PC-9 (cell line): ENCODE measurements around the gene SSNA1. TPM values are rescaled to one million over a fixed set of nuclear protein-coding genes. Genes with fewer than 3 reads are reported as not detected.
A peak's percentile ranks its signal among the peaks of the same experiment; 100 is the strongest.

ENCODE experiments used
- BruUV-seq: library from RNA; stranded (reverse); fragments of 400-500 nt; replicated peaks from 2 replicates; lab custom pipeline; 2021; lab: Mats Ljungman, UMichigan
- CTCF ChIA-PET: fragments of 300-600 bp; sonication (Branson Sonifier 250); formaldehyde crosslinking; loops from one replicate; lab custom pipeline; 2022; ENCODE audit warnings: antibody characterized with exemption; lab: Charles Lee
- POLR2A ChIA-PET: fragments of 300-600 bp; sonication (Branson Sonifier 250); formaldehyde crosslinking; loops from one replicate; lab custom pipeline; 2022; ENCODE audit warnings: antibody characterized with exemption; ENCODE audit not compliant: unreplicated experiment; lab: Charles Lee
- DNase-seq, 2 experiments: peaks; one replicate each; pipeline versions ENCODE4 v3.0.0 to v3.0.0-alpha.2; 2015 to 2022; ENCODE audit warnings: mixed read lengths in 1 of 2
- H2AFZ ChIP-seq: fragments of 200-600 bp; sonication (generic); 2 replicates; pipeline ENCODE4 v1.8.1; 2017; ENCODE audit warnings: antibody characterized with exemption
- H3F3A ChIP-seq: fragments of 200-600 bp; sonication (generic); 2 replicates; pipeline ENCODE4 v1.8.1; 2017; ENCODE audit warnings: antibody characterized with exemption, mild to moderate bottlenecking, low read depth; ENCODE audit not compliant: insufficient read depth
- H3K27ac ChIP-seq: fragments of 200-600 bp; sonication (generic); 2 replicates; pipeline ENCODE4 v1.6.1; 2016; ENCODE audit warnings: mixed run types
- H3K27me3 ChIP-seq: fragments of 200-600 bp; sonication (generic); 2 replicates; pipeline ENCODE4 v1.6.1; 2016; ENCODE audit warnings: low read depth, mixed run types; ENCODE audit not compliant: insufficient read depth
- H3K36me3 ChIP-seq: fragments of 200-600 bp; sonication (generic); 2 replicates; pipeline ENCODE4 v1.6.1; 2016; ENCODE audit warnings: low read depth, mixed run types
- H3K4me1 ChIP-seq: fragments of 200-600 bp; sonication (generic); replicated peaks from 2 replicates; pipeline ENCODE4 v1.6.1; 2016; ENCODE audit warnings: mixed run types; ENCODE audit not compliant: insufficient read depth
- H3K4me2 ChIP-seq: fragments of 200-600 bp; sonication (generic); 2 replicates; pipeline ENCODE4 v1.6.1; 2017; ENCODE audit warnings: mixed run types
- H3K4me3 ChIP-seq: fragments of 200-600 bp; sonication (generic); 2 replicates; pipeline ENCODE4 v1.6.1; 2016; ENCODE audit warnings: mixed run types
- H3K79me2 ChIP-seq: fragments of 200-600 bp; sonication (generic); 2 replicates; pipeline ENCODE4 v1.6.1; 2017; ENCODE audit warnings: low read depth, mixed run types
- H3K9me2 ChIP-seq: fragments of 200-600 bp; sonication (generic); 2 replicates; pipeline ENCODE4 v1.8.1; 2017; ENCODE audit warnings: mild to moderate bottlenecking; ENCODE audit not compliant: insufficient read depth
- H3K9me3 ChIP-seq: fragments of 200-600 bp; sonication (generic); 2 replicates; pipeline ENCODE4 v1.8.1; 2016; ENCODE audit warnings: low read depth; ENCODE audit not compliant: insufficient read depth
- H4K20me1 ChIP-seq: fragments of 200-600 bp; sonication (generic); 2 replicates; pipeline ENCODE4 v1.8.1; 2017; ENCODE audit not compliant: insufficient read depth
- EZH2 ChIP-seq: fragments of 200-600 bp; sonication (generic); IDR thresholded peaks from 2 replicates; pipeline ENCODE4 v1.8.0; 2017; ENCODE audit warnings: antibody characterized with exemption, low read depth
- intact Hi-C: fragments of 100-400 bp; cut with micrococcal nuclease; formaldehyde crosslinking; loops from one replicate; pipeline ENCODE4 v1.10.0; 2022; ENCODE audit not compliant: unreplicated experiment
- total RNA-seq: library from RNA; stranded (reverse); gene quantifications from 2 replicates; pipeline ENCODE4 v1.2.3, GENCODE V29; 2021
- TF ChIP-seq, protein P1 (sequence below): fragments of 200-600 bp; sonication (generic); conservative IDR thresholded peaks from 2 replicates; pipeline ENCODE4 v1.6.1; 2017; ENCODE audit warnings: mixed run types, antibody characterized with exemption, mild to moderate bottlenecking, moderate library complexity

The SSNA1 gene
- total RNA-seq, 1 experiment from 2014 or later = 98.7 TPM

DNA sequence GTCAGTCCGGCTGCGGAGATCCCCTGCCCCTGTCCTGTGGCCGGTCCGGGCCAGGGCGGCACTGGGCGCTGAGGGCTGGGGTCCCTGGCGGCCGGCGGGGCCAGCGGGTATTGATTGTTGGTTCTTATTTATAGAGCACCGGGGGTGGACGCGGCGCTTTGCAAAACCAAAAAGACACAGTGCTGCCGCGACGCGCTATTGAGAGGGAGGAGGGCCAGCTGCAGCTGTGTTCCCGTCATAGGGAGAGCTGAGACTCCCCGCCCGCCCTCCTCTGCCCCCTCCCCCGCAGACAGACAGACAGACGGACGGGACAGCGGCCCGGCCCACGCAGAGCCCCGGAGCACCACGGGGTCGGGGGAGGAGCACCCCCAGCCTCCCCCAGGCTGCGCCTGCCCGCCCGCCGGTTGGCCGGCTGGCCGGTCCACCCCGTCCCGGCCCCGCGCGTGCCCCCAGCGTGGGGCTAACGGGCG is 21.2 kb upstream of the SSNA1 start:
- POLR2A ChIA-PET = no interaction called here

DNA sequence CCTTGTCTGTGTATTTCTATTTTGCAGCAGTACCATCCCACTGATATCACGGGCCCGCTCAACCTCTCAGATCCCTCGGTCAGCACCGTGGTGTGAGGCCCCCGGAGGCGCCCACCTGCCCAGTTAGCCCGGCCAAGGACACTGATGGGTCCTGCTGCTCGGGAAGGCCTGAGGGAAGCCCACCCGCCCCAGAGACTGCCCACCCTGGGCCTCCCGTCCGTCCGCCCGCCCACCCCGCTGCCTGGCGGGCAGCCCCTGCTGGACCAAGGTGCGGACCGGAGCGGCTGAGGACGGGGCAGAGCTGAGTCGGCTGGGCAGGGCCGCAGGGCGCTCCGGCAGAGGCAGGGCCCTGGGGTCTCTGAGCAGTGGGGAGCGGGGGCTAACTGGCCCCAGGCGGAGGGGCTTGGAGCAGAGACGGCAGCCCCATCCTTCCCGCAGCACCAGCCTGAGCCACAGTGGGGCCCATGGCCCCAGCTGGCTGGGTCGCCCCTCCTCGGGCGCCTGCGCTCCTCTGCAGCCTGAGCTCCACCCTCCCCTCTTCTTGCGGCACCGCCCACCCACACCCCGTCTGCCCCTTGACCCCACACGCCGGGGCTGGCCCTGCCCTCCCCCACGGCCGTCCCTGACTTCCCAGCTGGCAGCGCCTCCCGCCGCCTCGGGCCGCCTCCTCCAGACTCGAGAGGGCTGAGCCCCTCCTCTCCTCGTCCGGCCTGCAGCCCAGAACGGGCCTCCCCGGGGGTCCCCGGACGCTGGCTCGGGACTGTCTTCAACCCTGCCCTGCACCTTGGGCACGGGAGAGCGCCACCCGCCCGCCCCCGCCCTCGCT is 20.5 kb upstream of the SSNA1 start:
- Histone ChIP-seq H3K9me3 (no peaks in the 10 kb centered on the region), H2AFZ (no peak overlapping the region), H3K79me2 (no peaks in the 10 kb centered on the region), H4K20me1 (no peaks in the 10 kb centered on the region), H3K36me3 (no peaks in the 10 kb centered on the region), H3K4me3 (peak overlapping the region; percentile 75; the same call in 1 of the 2 replicates), H3K27ac (no peak overlapping the region), H3F3A (0 out of 2 replicates have a peak, but pooled peaks cover 5% of the 10 kb centered on the region), H3K9me2 (no peaks in the 10 kb centered on the region), H3K27me3 (no peaks in the 10 kb centered on the region), H3K4me2 (peak overlapping the region; percentile 99), H3K4me1 (peaks cover 6% of the 10 kb centered on the region; the same call in 1 of the 2 replicates)
- CTCF ChIA-PET = interaction anchor here (0.5 to 0.7 kb wide), 2 partner anchors 11 to 332 kb away, joined by 4 read pairs; no protein-coding TSS in a partner anchor
- POLR2A ChIA-PET = interaction anchor here (0.6 to 0.7 kb wide), 5 partner anchors 38 to 80 kb away, joined by 4 to 6 read pairs (median 4); no protein-coding TSS in a partner anchor
- DNase-seq = peak in 1 of 2 experiments; percentile 70
- BruUV-seq = no TSS peak
- intact Hi-C loops = loop anchor here (5.0 kb wide), 1 partner anchor 41 kb away; no protein-coding TSS in a partner anchor
- TF ChIP-seq EZH2 = no peak
- TF ChIP-seq, protein P1, sequence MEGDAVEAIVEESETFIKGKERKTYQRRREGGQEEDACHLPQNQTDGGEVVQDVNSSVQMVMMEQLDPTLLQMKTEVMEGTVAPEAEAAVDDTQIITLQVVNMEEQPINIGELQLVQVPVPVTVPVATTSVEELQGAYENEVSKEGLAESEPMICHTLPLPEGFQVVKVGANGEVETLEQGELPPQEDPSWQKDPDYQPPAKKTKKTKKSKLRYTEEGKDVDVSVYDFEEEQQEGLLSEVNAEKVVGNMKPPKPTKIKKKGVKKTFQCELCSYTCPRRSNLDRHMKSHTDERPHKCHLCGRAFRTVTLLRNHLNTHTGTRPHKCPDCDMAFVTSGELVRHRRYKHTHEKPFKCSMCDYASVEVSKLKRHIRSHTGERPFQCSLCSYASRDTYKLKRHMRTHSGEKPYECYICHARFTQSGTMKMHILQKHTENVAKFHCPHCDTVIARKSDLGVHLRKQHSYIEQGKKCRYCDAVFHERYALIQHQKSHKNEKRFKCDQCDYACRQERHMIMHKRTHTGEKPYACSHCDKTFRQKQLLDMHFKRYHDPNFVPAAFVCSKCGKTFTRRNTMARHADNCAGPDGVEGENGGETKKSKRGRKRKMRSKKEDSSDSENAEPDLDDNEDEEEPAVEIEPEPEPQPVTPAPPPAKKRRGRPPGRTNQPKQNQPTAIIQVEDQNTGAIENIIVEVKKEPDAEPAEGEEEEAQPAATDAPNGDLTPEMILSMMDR = no peak

More for the DNA sequence above, 21.2 kb upstream of the SSNA1 start:
- Histone ChIP-seq H3K4me3 (no peak overlapping the region), H3K9me2 (no peaks in the 10 kb centered on the region), H4K20me1 (no peaks in the 10 kb centered on the region), H3K4me1 (no peaks in the 10 kb centered on the region), H3K36me3 (no peaks in the 10 kb centered on the region), H3K27me3 (no peaks in the 10 kb centered on the region), H3K4me2 (peak overlapping the region; percentile 99; the same call in 1 of the 2 replicates), H3K27ac (no peak overlapping the region), H3K9me3 (no peaks in the 10 kb centered on the region), H3K79me2 (no peaks in the 10 kb centered on the region), H2AFZ (no peak overlapping the region), H3F3A (0 out of 2 replicates have a peak, but pooled peaks cover 5% of the 10 kb centered on the region)
- TF ChIP-seq, protein P1 = no peak
- no peak for TF ChIP-seq EZH2
- intact Hi-C loops = loop anchor here (5.0 kb wide), 1 partner anchor 40 kb away; no protein-coding TSS in a partner anchor
- no TSS peak for BruUV-seq
- CTCF ChIA-PET = no interaction called here
- no peak for DNase-seq

DNA sequence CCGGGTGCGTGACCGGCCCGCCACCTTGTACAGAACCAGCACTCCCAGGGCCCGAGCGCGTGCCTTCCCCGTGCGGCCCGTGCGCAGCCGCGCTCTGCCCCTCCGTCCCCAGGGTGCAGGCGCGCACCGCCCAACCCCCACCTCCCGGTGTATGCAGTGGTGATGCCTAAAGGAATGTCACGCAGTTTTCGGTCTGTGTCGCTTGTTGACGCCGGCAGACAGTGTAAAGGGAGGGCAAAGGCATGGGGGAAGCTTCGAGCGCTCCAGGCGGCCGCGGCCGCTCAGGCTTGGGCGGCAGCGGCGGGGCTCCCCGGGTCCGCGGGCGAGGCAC is 19.9 kb upstream of the SSNA1 start:
- Histone ChIP-seq H3K27ac (no peak overlapping the region), H3K4me1 (peaks cover 11% of the 10 kb centered on the region; the same call in 1 of the 2 replicates), H3K4me2 (peak overlapping the region; percentile 99), H3K36me3 (no peaks in the 10 kb centered on the region), H3K9me3 (no peaks in the 10 kb centered on the region), H2AFZ (peak overlapping the region; percentile 83; the same call in 1 of the 2 replicates), H3K27me3 (no peaks in the 10 kb centered on the region), H3F3A (peaks cover 10% of the 10 kb centered on the region; the same call in 1 of the 2 replicates), H3K9me2 (no peaks in the 10 kb centered on the region), H4K20me1 (no peaks in the 10 kb centered on the region), H3K4me3 (peak overlapping the region; percentile 75; the same call in 1 of the 2 replicates), H3K79me2 (no peaks in the 10 kb centered on the region)
- TF ChIP-seq, protein P1 = no peak
- TF ChIP-seq EZH2 = no peak
- intact Hi-C loops = loop anchor here (5.0 kb wide), 1 partner anchor 41 kb away; no protein-coding TSS in a partner anchor
- BruUV-seq = no TSS peak
- CTCF ChIA-PET = no interaction called here
- POLR2A ChIA-PET = interaction anchor here (0.6 kb wide), 2 partner anchors 68 to 71 kb away, joined by 4 read pairs; no protein-coding TSS in a partner anchor
- no peak for DNase-seq
